Measurements from ENCODE around the gene STK17B.

STK17B gene

DNA sequence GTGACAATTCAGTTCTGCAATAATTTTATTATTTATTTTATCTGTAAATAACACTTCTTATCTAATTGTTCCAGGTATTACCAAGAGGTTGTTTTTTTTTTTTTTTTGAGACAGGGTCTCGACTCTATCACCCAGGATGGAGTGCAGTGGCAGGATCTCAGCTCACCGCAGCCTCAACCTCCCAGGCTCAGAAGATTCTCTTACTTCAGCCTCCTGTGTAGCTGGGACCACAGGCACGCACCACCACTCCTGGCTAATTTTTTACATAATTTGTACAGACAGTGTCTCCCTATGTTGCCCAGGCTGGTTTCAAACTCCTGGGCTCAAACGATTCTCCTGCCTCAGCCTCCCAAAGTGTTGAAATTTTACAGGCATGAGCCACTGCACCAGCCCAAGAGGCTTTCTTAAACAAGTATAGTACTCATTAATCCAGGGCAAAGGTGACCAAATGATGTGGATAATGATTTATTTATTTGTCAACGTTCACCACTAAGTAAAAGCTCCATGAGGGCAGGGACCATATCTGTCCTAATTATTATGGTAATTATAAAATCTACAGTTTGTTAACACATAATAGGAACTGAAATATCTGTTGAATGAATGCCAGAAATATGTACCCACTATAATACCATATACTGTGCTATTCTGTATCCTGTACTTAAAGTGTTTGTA is 12.0 kb downstream of the STK17B start:
- no peak for DNase-seq (ENCODE audit: low read depth in 3 of 3, low spot score in 1 of 3)

DNA sequence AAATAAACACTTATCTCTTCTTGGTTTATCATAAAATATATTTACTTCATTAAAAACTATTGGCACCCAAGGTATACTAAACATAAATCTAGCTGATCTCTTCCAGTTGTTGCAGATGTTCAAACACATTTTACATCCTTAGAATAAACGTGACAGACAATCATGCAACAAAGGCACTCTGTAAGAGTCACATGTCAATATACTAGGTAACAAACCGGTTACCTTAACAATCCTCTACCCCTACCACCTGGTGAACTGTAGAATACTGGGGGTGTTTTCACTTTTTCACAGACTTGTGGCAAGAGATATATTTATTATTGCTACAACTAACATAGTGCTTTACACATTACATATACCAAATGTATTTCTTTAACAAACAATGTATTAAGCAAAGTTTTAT is 15.8 kb downstream of the STK17B start:
- DNase-seq (ENCODE audit: low read depth in 3 of 3, low spot score in 1 of 3), result no peak

DNA sequence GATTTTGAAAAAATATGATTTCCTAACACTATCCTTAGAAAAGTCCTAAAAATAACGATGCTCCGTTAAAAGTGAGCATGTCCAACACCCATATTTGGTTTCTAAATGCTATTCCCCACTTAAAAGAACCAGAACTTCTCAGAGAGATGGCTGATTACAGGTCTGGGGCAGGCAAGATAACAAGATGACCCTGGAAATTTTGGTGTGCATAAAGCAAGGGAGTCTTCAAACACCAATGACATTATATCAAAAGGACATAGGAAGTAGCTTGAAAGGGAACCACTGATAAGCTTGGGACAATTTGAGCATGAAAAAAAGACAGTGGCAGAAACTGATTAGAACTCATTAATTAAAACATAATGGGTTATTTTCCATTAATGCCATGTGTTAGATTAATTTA is 17.9 kb downstream of the STK17B start:
- DNase-seq (ENCODE audit: low read depth in 3 of 3, low spot score in 1 of 3), result no peak

DNA sequence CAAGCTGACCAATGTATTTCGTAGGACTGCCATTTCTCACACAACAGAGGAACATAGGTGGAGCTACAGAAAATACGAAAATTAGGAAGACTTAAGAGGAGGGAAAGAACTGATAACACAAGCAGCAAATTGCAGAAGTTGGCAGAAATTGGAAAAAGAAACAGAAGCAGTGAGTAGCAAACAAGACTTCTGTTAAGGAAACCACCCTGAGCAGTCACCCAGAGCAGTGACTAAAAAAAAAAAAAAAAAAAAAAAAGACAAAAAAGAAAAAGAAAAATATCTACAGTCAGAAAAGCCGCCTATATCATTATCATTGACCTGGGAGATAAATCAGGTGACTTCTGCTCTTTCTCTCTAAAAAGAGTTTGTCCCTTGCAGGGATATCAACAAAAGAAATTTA is 21.4 kb downstream of the STK17B start:
- DNase-seq (ENCODE audit: low read depth in 3 of 3, low spot score in 1 of 3), result no peak

DNA sequence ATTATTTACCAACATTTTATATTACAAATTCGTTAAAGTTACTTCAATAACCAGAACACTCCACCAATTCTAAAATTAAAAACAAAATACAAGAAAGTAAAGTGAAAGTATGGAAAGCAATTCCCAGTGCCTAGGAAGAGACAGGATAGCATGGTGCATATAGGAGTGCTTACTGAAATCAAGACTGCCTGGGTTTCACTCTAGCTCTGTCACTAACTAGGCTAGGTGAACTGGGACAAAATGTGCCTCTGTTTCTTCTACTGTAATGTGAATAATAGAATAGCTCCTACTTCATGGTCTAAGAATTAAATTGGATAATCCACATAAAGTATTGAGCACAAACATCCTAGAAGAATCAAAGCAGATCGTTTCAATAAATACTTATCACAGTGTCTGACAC is 22.6 kb downstream of the STK17B start:
- no peak for DNase-seq (ENCODE audit: low read depth in 3 of 3, low spot score in 1 of 3)

DNA sequence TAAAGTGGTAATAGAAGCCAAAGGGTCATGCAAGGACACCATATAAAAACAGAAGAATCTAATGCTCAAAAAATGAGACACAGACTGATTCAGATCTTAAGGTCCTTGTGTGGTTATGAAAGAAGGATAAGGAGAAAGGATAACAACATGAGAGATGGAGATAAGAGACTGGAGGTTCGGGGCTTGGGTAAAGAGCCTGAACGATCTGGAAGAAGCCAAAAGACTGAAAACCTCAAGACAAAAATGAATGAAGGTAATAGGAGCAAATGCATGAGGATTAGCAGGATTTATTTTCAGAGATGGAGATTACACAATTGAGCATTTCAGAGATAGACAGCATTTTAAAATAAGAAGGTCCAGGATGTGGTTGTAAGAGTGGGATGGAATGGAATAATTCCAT is 26.1 kb downstream of the STK17B start:
- no peak for DNase-seq (ENCODE audit: low read depth in 3 of 3, low spot score in 1 of 3)

DNA sequence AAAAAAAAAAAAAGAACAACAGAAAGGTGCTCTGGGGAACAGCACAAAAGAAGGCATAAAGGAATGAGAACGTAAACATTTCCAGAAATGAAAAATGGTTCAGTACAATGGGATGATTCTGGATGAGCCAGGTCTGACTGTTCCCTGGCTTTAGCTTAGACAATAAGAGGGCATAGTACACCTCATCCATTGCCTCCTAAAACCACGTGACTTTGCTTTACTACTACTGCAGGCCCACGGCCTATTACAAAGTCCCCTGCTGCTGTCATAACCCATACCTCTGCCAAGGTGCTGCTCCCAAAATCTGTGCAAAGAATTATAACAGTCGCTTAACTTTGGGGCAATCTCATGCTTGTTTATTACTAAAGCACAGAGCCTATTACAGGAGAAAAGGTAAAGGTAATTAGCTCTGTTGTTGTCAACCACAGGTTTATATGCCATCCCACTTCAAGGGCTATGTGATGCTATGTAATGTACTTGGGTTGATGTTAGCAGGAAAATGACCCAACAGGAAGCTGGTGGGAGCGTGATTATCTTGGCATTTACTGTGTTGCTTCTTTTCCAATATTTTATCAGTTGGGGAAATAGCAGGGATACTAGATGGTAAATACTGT is 26.8 kb downstream of the STK17B start:
- no peak for DNase-seq (ENCODE audit: low read depth in 3 of 3, low spot score in 1 of 3)

DNA sequence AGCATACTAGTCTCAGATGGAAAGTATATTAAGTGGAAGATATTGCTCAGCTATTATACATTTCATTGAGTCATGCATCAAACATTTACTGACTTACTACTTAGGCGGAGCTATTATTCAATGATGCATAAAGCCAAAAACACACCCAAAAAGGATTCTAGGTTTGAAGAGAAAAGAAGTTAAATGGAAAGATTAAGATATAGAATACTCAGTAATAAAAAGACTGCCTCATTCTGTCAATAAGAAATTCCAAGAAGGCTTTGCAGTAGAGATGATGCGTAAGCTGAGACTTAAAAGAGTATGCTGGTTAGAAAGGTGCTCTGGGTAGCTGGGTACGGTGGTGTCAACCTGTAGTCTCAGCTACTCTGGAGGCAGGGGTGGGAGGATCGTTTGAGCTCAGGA is 27.6 kb downstream of the STK17B start:
- DNase-seq (ENCODE audit: low read depth in 3 of 3, low spot score in 1 of 3), result no peak

DNA sequence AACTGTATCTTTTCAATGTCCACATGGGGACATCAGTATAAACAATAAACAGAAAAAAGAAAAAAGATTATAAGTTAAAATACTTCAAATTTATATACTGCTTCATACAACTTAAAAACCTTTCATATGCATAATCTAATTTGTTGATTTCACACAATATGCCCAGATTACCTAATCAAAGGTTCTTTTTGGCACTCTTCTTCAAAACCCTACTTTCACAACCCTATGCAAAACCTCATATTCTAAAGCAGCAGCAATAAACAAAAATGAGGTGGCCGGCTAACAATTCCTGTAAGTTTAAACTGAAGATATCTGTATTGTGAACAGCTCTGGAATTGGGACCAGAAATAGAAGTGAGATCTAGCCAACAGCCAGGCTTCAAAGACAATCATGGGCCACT is 28.6 kb downstream of the STK17B start:
- no peak for DNase-seq (ENCODE audit: low read depth in 3 of 3, low spot score in 1 of 3)

DNA sequence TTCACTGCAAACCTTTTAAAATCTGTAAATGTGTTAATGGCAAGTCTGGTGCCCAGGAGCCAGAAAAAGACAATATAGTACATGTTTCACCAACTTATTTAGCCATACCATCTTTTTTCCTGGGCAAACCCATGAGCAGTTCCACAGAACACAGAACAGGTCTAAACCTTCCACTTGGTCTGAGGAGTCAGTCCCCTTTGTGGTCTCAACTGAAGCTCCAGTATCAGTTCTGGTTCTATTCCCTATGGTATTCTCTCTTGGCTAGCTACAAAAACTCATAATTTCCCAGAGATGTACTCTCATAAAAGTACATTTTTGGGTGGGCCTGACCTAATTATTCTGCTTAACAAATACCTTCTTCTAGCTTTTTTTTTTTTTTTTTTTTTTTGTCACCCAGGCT is 31.2 kb downstream of the STK17B start:
- DNase-seq (ENCODE audit: low read depth in 3 of 3, low spot score in 1 of 3), result no peak

DNA sequence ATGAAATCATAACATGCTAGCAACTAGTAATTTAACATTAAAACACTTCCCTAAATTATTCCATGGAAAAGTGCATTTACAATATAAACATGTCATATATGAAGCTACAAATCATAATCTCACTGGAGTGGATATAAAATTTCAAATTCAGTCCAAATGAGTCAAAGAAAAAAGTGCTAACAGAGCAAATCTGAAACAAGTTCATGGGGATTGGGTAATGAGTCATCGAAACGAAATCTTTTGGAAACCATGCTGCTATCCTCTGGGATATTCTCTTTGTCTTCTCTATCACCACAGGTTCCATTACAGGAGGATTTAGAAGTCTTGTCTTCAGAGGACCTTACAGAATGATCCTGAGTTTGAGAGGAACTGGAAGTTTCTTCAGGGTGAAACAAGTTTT is 34.1 kb downstream of the STK17B start:
- no peak for DNase-seq (ENCODE audit: low read depth in 3 of 3, low spot score in 1 of 3)

DNA sequence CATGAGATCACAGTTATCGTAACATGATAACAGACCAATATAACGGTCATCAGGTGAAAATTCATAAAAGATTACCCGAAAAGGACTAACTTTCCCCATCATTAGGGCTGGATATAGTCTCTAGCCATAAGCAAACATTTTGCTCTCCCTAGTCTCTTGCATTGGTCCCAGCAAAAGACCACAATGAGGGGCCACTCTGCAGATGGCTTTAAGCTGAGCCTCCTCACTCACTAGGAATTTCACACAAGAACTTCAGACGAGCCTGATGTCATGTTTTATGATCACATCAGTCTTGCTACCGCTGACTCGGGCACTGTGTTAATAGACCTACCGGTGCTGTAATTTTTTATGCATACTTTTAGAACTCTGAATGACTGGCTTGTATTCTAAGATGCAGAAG is 35.2 kb downstream of the STK17B start:
- DNase-seq (ENCODE audit: low read depth in 3 of 3, low spot score in 1 of 3), result no peak

DNA sequence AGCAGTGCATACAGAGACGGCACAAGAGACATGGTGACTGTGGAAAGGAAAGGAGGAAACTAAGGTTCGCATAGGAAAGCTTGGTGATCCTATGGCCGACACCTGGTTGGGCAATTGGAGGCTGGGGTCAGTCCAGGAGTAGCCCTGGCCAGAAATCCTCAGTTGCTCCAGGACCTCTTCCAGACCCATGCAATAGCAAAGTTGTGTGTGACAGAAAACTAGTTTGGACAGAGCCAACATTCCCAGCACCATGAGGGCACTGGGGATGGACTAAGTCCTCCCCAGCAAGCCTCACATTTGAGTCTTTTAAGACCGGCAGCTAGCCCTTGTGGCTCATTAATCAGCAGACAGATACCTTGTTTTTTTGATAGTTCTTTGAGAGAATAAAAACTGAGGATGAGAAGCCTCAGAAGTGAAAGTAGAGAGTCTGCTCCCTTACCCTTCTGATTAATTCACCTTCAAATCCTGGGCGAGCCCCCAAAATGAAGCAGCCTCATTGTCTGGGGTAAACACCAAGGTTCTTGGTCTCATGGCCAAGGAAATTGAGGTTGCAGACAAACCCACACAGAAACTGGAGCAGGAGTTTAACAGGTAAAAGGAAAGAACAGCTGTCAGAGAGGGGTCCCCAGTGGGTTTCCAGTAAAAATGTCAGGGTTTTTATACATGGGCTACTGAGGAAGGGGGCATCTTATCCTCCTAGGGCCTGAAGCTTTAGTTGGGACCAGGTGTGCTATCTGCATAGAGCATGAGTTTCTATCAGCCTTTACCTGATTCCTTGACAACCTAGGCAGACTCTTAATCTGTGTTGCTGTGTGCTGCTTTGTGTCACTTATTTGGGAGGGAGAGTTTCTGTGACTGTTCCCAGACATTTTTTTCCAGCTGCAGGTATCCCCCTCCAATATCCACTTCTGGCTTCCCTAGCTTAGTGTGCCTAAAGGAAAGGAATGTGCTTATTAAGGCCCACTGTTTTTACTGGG is 39.1 kb downstream of the STK17B start:
- peak in 1 of 3 donors; percentile 35 for DNase-seq (ENCODE audit: low read depth in 3 of 3, low spot score in 1 of 3)

DNA sequence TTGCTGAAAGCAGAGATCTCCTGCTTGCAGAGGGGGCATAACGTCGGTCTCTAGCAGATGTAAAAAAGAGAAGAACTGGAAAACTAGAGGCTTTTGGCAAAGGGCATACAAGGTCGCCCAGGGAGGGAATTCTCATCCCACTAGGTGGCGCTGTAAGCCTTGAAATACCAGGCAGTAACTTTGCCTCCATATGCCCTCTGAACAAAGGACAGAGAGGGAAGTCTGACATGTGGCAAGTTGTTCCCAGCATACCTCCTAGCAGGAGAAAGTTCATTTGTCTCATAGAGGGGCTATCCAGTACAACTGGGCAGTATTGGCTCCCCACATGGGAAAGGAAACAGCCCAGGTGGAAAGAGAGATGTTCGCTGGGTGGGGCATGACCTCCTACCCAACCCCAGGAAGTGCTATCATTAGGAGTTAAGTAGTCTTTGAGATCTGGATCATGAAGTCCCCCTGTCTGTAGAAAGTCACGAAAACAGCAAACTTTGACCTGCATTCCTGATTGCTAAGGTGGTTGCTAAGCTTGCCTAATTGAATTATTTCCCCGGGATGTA is 39.9 kb downstream of the STK17B start:
- peak in 2 of 3 donors; percentile 36 to 39 for DNase-seq (ENCODE audit: low read depth in 3 of 3, low spot score in 1 of 3)

DNA sequence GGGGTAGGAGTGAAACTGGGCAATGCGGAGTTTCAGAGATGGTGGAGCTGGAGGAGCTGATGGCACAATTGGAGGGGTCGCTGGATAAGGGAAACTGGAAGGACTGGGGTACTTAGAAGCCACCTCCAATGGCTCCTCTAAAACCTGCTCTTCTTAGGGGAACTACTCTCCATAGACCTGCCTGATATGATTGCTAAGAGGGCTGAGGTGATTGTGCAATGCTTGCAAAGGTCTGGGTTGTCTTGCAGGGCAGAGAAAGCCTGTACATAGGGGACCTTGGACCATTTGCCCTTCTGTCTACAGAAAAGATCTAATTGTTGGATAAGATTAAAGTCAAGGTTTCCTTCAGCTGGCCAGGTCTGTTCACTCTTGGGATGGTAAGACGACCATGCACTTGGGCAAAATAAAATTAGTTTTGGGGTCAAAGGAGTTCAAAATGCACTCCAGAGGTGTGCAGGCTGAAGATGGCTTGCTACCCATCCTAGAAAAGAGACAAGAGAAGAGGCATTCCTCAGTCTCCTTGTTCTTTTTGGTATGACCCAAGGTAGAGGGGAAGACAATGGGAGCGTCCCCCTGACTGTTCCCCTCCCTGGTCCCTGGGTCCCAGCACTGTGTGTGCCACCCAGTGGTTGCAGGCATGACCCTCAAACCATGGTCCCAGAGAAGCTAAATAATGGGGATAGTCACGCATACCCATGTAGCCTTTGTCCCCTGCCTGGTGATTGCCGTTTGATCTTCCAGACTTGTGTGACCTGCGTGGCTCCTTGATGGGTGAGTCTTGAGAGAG is 41.1 kb downstream of the STK17B start:
- no peak for DNase-seq (ENCODE audit: low read depth in 3 of 3, low spot score in 1 of 3)

DNA sequence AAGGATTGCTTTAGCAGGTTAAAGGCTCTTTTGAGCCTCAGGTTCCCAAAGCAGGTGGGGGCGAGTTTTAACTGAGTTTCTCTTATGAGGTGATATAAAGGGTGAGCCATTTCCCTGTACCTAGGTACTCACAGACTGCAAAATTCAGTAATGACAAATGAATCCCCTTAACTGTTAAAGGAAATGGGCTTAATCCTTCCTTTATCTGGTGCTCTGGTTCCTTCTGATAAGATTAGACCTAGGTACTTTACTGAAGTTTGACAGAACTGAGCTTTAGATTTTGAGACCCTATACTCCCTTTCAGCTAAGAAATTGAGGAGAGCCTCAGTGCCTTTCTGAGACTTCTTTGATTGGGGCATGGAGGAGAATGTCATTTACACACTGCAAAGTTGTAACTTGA is 42.6 kb downstream of the STK17B start:
- no peak for DNase-seq (ENCODE audit: low read depth in 3 of 3, low spot score in 1 of 3)

DNA sequence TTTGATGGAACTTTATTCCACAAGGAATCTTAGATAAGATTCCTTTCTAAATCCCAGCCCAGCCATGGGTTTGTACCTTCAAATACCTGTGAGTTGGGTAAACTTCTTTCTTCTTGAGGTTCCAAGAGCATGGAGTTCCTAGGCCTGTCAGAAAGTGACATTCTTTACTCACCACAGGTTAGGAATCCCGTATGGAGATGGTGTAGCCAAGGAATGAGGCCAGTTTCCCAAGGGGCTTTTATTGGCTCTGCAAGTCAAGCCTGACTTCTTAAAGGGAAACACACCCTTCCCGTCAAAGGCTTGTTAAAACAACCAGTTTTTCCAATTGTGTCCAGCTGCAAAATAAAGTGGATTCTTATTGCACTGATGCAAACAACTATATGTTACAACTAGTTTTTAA is 45.8 kb downstream of the STK17B start:
- no peak for DNase-seq (ENCODE audit: low read depth in 3 of 3, low spot score in 1 of 3)

DNA sequence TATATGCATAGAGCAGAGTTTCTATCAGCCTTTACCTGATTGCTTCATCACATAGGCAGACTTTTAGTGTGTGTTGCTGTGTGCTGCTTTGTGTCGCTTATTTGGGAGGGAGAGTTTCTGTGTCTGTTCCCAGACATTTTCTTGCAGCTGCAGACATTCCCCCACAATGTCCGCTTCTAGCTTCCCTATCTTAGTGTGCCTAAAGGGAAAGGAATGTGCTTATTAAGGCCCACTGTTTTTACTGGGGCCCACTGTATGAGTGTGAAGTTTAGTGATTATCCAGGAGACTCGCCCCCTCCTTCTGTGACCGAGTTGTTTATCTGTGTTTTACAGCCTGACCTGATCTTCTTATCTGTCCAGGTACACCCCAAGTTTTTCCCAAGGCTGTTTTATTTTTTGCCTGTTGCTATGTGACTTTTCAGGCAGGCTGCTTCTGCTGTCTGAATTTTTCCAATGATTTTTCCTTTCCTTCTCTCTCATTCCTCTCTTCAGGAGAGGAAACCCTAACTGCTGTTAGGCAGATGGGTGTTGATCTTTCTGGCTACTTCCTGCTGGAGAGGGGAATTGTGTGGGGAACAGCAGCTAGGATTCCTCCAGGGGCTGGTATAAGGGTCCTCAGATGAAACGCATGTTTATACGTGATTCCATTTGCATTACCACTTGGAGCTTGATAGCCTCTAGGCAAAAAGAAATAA is 47.6 kb downstream of the STK17B start:
- DNase-seq (ENCODE audit: low read depth in 3 of 3, low spot score in 1 of 3), result no peak

DNA sequence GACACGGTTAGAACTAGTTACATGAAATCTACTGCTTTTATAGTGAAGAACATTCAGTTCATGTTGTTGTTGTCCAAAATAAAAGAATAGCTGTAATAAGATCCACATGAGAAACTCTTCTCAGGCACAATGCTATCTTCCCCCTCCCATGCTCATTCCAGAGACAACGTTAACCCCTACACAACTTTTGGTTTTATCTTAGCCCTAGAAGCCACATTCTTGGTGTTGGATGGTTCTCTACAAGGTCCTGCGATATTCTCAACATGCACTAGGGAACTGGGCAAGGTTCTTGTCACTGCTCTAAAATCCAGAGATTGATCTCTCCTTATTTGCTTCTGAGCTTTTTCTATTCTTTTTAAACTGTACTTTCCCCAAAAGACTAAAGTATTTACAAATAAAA is 51.5 kb downstream of the STK17B start:
- no peak for DNase-seq (ENCODE audit: low read depth in 3 of 3, low spot score in 1 of 3)

DNA sequence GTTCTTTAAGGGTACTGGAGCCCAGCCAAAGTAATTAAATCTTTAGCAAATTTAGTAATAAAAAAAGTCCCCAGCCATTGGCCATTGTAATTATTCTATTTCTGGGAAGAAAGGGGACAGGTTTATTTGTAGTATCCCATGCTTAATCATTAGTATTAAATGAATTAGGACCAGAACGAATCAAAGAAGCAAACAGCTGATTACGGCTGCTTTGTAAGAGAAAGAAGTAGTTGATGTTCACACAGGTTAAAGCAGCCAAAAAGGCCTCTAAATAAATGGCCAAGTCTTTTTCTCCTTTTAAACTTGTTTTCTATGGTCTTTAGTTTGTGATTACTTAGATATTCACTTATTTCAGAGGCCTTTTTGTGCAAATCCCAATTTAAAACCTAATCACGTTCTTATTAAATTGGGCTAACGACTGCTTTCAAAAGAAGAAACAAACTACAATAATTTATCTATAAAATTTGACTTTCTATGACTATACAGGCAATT is 54.1 kb downstream of the STK17B start:
- DNase-seq (ENCODE audit: low read depth in 3 of 3, low spot score in 1 of 3), result no peak
